NCI-H1436 treated with DMSO at 0.1 percent for 48 hours (cell line): ENCODE measurements around the gene CYB5R4.
"Not testable (repeated sequence)": the region's sequence is repeated elsewhere in the genome, so short reads cannot be mapped to it uniquely, and the experiment has no call there.

Source experiments
- DNase-seq: peaks from one replicate; lab custom pipeline; 2025; lab: John Stamatoyannopoulos, UW

CYB5R4 gene

DNA sequence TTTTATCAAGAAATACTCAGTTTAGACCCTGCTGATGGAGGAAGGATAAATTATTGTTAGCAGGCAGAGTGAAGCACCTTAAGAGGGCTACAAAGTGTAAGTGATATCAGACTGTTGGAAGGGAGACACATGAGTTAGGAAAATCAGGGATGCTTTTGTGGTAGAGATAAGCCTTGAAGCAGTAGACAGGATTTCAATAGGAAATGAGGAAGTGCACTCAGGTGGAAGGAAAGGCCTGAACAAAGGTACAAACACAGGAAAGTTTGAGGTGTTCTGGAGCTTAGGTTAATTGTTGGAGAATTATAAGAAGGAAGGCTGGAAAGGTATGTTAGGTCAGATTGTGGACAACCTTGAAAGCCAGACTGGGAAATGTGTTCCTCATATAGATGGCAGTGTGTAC, 7.6 kb downstream of the CYB5R4 start:
- DNase-seq, result no peak

DNA sequence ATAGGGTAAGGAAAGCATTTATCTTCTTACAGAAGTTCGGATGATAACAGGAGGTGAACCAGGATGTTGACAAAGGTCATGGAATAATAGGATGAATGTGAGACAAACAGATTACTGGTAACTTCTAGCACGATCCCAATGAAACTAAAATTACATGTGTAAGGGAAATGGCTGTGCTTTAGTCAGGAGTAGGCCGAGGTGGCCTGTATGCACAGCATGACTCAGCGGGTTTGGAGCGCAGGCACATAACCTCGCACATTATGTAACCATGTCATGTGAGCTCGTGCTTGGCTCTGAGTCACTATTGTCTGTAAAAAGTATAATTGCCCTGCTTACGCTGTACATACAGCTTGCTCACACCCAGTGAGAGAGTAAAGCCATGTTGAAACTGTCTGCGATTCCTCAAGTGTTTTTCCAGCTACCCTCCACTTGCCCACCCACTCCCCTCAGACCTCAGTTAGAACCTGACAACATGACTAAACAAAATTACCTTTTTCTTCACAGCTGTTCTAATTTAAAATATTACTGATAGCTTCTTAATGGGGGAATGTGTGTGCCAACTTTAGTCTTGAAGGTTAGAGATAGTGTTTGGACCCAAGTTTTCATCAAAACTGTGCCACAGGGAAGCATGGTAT, 8.2 kb downstream of the CYB5R4 start:
- DNase-seq, result no peak

DNA sequence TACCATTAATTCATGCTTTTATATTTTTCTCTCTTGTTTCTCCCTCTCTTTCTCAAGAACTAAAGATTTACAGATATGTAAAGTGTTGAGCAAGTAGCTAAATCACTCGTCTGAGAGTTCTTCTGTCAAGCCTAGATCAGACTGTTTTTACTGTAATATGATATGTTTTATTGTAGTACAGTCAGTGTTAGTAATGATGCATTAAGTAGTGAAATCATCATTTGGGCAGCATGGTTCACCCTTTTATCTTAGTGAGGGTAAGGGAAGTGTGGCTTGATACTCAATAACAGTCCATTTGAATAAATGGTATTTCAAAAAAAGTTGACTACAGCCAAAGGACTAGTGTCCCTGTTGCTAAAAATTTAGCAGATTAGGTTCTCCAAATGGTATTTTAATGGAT, 9.2 kb downstream of the CYB5R4 start:
- no peak for DNase-seq

DNA sequence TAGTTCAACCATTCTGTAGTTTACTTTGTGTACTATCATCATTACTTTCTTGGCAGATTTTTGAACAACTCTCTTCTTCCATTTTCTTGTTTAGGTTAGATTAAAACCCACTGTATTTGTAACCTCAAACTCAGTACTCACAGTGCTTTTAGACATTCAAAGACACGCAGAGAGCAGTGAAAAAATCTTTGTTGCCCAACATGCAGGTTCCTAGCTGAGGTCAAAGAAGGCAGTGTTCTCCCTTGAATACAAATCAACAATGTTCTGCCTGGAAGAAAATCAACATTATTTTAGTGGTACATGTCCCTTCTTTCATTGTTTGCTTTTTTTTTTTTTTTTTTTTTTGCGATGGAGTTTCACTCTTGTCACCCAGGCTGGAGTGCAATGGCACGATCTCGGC, 11.2 kb downstream of the CYB5R4 start:
- DNase-seq, result no peak

DNA sequence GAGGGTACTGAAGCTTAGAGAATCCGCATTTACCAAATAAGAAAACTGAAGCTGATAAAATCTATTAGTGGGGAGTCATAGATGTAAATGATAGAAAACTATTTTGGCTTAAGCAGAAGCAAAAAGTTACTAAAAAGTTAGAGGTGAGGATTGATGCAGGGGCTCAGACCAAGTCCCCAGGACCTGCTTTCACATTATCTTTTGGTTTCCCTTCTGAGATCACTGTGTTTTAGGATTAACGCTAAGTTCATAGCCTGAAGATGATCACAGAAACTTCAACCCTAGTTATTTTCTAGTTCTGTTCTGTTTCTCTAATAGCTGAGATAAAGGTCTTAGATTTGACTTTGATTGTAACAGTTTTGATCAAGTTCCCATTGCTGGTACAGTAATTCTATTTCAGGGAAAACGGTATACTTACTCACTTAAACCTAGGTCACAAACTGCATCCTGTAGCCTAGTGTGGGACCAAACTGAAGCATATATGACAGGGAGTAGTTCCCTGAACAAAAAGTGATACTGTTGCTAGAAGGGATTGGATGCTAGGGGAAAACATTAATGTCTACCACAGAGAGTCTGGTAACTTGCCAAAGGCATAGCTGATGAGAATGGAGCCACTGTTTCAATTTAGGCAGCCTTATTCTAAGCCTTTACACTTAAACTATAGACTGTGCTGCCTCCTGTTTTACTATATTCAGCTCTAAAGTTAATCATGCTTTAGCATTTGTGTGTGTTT, 13.1 kb downstream of the CYB5R4 start:
- DNase-seq, result no peak

DNA sequence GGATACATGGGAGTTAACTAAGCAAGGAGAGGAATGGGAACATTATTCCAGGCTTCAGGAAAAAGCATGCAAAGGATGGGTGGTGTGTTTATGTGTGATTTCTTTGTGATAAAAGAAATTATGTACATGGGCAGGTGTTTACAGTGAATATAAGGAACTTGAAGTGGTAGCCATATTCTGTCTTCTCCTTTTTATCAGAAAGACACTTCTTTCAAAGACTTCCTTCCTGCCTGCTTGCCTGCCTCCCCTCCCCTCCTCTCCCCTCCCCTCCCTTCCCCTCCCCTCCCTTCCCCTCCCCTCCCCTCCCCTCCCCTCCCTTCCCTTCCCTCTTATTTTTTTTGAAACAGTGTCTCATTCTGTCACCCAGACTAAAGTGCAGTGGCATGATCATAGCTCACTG, 14.4 kb downstream of the CYB5R4 start:
- DNase-seq, result no peak

DNA sequence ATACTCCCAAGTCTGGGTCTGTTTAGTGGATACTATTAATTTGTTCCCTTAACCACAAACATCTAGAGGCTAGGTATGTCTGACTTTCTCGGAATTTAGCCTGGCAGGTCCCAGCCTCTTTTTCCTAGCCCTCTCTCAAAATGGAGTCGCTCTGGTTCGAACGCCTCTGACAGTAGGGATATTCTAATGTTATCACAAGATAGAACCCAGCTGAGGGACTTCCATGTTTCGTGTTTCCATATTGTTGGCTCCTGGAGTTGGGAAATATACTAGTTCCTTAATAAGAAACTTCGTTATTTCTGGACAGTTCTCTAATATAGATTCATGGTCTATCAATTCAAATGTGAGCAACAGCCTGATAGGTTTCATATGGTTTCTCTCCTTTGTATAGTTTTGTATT, 16.4 kb downstream of the CYB5R4 start:
- DNase-seq, result no peak

DNA sequence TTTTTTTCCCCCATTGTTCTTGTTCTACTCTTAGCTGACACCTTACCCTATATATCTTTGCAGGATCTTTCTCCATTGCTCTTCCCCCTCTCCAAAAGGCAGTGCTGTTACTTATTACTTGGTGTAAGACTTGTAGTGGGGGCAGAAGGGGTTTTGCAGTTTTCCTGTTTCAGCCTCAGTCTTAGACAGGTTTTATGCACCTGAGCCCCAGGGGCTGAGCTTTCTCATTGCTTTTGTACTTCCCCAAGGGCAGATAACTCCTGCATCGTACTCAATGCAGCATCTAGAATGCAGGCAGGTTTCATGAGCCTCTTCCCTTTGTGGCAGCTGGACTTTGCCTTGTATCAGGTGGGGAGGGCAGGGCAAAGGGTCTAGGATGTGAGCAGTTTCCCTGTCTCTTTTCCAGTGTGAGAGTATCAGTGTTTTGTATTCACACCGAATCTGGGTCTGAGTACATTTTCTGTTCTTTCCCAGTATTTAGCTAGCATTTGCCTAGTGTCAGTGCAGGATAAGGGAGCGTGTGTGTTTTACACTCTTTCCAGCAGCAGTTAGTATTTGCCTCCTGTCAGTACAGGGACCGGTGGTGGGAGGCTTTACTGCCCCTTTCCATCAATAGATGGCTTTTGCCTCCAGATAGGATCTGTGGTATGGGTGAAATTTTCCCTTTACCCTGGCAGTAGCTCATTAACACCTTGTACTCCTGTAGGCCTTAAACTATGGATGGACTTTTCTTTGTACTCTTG, 19.6 kb downstream of the CYB5R4 start:
- no peak for DNase-seq

DNA sequence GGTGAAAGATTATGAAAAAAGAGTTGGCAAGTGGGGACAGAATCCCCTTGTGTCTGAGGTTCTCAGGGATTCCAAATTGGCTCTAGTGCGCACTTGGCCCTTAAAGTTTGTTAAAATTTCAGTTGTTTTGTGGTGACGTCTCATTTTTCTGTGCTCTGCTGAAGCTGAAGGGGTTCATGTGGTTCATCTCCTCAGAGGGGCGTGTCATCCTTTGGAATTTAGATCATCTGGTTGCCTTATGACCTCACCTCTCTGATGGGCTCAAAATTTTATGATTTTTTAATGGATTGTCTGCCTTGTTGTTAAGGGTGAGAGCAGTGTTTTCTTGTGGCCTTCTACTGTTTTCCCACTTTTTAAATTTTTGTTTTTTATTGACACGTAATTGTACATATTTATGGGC, 20.3 kb downstream of the CYB5R4 start:
- no peak for DNase-seq

DNA sequence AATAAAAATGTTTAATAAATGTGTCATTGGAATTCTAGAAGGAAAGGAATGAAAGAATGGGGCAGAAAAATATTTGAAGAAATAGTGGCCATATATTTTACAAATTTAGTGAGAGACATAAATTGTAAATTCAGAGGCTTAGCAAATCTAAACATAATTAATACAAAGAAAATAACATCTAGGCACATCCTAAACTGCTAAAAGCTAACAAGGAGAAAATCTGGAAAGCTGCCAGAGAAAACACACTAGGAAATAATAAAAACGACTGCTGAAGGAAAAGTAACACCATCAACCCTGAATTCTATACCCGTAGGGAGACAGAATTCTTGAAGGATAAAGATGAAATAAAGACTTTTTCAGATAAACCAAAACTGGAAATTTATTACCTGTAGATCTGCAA, 23.8 kb downstream of the CYB5R4 start:
- no peak for DNase-seq

DNA sequence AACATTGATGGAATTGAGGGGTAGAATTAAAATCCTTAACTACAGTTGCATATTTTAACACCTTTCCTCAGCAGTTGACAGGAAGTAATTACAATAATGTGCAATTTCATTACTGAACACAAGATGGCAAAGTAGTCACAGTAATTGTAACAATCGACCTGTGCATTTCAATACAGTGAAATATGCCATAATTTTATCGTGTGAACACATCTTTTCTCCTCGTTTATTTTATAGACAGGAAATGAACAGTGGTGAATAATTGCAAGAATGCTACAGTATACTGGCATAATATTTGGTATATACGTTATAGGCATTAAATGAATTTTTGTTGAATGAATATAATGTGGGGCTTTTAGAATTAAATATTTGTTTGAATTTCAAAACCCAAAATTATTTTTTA, 25.0 kb downstream of the CYB5R4 start:
- peak; percentile 6 for DNase-seq

DNA sequence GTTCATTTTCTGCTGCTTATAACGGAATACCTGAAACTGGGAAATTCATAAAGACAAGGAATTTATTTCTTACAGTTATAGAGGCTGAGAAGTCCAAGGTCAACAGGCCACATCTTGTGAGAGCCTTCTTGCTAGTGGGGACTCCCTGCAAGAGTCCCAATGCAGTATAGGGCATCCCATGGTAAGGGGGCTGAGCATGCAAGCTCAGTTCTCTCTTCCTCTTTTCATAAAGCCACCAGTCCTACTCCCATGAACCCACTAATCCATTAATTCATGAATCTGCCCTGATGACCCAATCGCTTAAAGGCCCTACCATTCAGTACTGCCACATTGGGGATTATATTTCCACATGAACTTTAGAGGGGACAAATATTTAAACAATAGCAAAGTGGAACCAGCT, 26.5 kb downstream of the CYB5R4 start:
- no peak for DNase-seq

DNA sequence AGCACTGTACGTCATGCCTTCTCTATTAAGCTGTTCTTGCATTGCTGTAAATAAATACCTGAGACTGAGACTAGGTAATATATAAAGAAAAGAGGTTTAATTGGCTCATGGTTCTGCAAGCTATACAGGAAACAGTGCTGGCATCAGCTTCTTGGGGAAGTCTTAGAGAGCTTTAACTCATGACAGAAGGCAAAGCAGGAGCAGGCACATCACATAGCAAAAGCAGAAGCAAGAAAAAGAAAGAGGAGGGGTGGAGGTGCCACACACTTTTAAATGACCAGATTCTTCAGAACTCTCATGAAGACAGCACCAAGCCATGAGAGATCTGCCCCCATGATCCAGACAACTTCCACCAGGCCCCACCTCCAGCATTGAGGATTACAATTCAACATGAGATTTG, 30.1 kb downstream of the CYB5R4 start:
- DNase-seq, result no peak

DNA sequence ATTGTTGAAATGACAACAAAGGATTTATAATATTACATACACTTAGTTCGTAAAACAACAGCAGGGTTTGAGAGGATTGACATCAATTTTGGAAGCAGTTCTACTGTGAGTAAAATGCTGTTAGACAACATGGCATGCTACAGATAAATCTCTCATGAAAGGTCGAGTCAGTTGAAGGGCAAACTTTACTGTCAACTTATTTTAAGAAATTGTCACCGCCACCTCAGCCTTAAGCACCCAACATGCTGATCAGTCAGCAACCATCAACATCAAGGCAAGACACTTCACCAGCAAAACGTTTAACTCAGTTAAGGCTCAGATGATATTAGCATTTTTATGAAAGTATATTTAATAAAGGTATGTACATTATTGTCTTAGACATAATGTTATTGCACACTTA, 31.0 kb downstream of the CYB5R4 start:
- DNase-seq, result no peak

DNA sequence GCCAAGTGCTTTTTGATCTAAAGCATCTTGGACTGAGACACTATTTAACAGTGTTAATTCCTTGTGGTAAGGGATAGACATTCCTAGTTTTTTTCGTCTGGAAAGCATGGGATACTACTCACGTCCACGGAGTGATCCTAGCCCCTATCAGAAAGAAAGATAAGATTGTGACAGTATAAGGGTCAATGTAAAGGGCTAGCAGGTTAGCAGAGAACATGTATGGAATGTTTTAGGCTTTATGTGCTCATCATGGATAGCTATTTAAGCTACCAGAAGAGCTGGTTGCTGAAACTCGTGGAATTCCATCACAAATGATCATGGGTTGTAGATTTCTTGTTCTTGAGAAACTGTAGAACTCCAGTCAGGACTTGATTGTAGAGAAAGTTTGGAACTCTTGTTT, 32.1 kb downstream of the CYB5R4 start:
- no peak for DNase-seq

DNA sequence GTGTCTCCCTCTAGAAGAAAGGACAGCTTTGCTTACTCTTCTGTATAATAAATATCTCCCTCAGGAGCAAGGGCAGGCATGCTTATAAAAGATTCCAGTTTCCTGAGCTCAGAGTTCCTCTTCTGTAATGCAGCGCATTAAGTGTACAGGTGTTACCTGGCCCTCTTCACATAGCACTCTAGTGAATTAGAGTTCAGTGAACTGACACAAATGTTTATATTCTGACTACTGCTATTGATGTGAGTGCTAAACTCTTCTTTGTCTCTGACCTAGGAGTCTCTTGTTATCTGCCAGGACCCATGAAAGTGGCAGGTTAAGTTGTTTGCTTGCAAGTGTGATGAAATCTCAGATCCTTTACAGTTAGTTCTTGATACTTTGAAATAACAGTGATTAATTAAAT, 33.5 kb downstream of the CYB5R4 start:
- DNase-seq, result peak; percentile 14

DNA sequence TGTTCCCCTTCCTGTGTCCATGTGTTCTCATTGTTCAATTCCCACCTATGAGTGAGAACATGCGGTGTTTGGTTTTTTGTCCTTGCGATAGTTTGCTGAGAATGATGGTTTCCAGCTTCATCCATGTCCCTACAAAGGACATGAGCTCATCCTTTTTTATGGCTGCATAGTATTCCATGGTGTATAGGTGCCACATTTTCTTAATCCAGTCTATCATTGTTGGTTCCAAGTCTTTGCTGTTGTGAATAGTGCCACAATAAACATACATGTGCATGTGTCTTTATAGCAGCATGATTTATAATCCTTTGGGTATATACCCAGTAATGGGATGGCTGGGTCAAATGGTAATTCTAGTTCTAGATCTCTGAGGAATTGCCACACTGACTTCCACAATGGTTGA, 37.6 kb downstream of the CYB5R4 start:
- not testable (repeated sequence) for DNase-seq

DNA sequence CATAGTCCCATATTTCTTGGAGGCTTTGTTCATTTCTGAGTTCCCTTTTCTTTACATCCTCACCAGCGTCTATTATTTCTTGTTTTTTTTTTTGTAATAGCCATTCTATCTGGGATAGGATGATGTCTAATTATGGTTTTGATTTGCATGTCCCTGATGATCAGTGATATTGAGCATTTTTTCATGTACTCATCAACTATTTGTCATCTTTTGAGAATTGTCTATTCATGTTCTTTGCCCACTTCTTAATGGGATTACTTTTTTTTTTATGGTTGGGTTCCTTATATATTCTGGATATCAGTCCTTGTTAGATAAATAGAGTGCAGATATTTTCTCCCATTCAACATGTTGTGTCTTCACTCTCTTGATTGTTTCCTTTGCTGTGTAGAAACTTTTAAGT, 42.1 kb downstream of the CYB5R4 start:
- DNase-seq, result no peak

DNA sequence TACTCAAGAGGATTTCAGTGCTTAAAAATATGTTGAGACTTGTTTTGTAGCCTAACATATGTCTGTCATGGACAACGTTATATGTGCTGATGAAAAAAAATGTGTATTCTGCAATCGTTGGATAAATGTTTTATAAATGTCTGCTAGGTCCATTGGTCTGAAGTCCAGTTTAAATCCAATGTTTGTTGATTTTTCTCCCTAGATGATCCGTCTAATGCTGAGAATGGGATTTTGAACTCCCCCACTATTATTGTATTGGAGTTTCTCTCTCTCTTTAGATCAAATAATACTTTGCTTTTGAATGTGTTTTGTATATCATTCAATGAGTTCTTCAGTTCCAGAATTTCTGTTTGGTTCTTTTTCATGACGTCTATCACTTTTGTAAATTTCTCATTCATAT, 44.9 kb downstream of the CYB5R4 start:
- DNase-seq, result no peak

DNA sequence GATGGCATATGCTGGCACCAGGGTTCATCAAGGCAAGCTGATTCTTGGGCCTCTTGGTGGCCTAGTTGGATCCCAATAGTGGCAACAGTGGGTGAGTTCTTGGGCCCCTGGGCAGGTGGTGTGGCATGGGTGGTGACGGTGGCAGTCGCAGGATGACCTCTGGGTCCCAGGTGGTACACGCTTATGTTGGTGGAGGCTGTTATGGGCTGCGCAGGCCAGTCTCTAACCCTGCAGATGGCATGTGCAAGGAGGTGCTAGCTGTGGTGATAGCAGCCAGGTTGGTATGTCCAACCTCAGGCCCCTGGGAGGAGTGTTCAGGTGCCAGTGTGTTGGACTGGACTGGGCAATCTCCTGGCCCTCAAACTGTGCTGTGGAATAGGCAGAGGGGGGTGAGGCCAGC, 46.2 kb downstream of the CYB5R4 start:
- no peak for DNase-seq

DNA sequence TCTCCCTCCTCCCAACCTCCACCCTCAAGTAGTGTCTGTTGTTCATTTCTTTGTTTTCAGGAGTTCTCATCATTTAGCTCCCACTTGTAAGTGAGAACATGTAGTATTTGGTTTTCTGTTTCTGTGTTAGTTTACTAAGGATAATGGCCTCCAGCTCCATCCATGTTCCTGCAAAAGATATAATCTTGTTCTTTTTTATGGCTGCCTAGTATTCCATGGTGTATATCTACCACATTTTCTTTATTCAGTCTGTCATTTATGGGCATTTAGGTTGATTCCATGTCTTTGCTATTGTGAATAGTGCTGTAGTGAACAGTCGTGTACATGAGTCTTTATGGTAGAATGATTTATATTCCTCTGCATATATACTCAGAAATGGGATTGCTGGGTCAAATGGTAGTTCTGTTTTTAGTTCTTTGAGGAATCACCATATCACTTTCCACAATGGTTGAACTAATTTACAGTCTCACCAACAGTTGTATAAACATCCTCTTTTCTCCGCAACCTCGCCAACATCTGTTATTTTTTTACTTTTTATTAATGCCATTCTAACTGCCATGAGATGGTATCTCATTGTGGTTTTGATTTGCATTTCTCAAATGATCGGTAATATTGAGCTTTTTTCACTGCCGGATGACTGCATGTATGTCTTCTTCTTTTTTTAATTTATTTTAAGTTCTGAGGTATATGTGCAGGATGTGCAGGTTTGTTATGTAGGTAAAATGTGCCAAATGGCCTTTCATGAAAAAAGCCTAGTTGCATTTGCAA, 48.3 kb downstream of the CYB5R4 start:
- DNase-seq, result not testable (repeated sequence)

DNA sequence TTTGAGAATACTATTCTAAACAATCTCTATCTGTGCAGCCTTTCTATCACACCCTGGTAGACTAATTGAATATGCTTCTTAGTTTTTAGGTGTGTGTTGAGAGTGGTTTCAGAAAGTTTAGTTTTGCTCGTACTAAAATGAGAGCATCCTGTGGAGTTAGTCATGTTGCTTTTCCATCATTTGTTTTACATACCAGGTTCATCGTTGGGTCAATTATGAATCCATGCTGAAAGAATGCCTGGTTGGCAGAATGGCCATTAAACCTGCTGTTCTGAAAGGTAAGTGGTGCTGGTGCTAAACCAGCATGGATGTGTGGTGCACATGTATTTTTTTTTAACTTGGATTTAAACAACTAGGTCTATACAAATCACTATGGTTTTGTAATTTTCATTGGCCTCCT, 49.3 kb downstream of the CYB5R4 start:
- DNase-seq, result no peak

DNA sequence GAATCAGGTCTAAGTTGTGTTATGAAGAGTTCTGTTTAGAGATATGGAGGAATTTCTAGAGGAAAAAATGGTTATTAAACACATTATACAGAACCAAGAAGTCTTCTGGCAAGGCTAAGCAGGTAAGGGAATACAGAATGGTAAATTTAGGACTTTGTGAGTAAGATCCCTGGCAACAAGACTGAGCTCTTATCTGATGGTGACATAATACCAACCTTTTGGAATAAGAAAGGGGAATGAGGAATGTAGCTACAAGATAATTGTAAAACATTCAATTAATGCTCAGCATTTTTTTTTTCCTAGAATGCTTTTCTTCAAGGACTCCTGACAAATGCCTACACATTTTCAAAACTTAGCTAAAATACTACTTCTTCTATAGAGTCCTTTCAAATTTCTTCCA, 51.8 kb downstream of the CYB5R4 start:
- no peak for DNase-seq
